Stimulated activated CD4-positive, alpha-beta T cell treated with anti-CD3 and anti-CD28 coated beads, Interleukin-4, amount 100 ng/mL, for 4 hours (primary cell): ENCODE measurements around the gene WFDC1.
A peak's percentile ranks its signal among the peaks of the same experiment; 100 is the strongest.

Experiments used
- DNase-seq, 2 experiments: peaks; one replicate each; pipeline ENCODE4 v3.0.0-alpha.2; 2020

The WFDC1 gene

DNA sequence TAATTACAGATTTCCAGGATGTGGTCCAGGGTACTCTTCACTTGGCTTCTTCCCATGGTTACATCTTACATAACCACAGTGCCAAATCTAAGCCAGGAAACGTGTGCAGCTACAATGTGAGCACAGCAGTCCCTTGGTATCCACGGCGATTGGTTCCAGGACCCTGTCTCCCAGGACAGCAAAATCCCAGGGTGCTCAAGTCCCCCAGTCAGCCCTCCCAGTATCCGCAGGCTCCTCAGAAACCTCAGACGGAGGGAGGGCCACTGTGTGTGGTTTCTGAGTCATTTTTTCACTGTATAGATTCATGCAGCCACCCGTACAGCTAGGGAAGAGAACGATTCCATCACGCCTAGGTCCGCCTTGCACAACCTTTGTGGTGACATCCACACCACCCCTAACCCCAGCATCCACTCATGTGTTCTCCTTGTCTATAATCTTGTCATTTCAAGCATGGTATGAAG, 62.5 kb downstream of the WFDC1 start:
- DNase-seq: no peak

- no peak for DNase-seq
These were observed 64.1 kb downstream of the WFDC1 start for GRCh38 chr16:84358601-84359295.

GRCh38 chr16:84359326-84359725, 64.6 kb downstream of the WFDC1 start:
- no peak for DNase-seq

- DNase-seq: peak; percentile 6 to 42
These were observed 65.5 kb downstream of the WFDC1 start for GRCh38 chr16:84360170-84360569.

DNA sequence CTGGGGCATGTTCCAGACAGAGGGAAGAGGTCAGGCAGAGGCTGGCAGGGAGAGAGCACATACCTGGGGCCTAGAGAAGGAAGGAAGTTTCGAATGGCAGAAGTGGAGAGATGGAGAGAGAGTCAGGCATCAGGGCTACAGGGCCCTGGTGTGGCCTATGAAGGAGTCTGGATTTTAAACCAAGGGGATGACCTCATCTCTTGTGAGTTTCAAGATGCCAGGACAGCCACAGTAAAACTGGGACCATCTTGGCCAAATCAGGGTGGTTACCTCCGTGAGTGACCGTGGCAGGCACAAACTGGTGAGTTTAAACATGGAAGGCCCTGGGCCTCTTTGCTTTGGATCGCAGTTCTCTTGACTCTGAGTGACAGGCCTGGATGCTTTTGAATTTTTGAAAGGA, 66.1 kb downstream of the WFDC1 start:
- no peak for DNase-seq

GRCh38 chr16:84361546-84361945, 66.9 kb downstream of the WFDC1 start:
- DNase-seq: no peak

DNA sequence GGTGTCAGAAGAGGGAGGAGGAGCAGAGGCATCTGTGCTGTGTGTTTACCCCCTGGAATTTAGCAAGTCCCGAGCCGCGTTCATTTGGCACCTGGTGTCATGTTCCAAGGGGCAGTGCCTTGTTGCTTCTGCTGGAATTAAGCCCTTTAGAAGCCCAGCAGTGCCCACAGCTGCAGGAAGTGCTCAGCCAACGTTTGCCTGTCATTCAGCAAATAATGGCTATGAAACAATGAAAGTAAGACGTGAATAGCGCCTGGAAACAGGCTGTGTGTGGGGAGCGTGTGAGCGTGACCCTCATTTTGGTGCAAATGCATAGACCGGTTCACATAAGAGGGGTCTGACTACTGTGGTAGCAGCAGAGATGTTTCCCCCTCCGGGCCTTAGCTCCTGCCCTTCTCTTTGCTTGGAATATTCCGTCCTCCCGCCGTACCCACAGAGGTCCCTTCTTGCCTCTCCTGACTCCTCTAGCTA, 67.8 kb downstream of the WFDC1 start:
- no peak for DNase-seq

DNA sequence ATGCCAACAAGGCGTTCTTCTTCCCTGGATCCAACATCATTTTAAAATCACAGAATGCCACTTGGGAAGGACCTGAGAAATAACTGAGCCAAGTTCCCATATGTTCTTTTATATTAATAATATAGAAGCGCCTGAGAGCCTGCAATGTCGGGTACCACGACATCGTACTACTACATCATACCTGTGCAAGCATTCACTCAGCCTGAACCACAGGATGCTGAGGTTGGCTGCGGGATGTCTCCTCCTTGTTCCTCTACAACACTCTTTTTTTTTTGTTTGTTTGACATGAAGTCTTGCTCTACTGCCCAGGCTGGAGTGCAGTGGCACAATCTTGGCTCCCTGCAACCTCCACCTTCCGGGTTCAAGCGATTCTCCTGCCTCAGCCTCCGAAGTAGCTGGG, 71.5 kb downstream of the WFDC1 start:
- DNase-seq: no peak

GRCh38 chr16:84367297-84367680, 72.6 kb downstream of the WFDC1 start:
- DNase-seq: no peak

DNA sequence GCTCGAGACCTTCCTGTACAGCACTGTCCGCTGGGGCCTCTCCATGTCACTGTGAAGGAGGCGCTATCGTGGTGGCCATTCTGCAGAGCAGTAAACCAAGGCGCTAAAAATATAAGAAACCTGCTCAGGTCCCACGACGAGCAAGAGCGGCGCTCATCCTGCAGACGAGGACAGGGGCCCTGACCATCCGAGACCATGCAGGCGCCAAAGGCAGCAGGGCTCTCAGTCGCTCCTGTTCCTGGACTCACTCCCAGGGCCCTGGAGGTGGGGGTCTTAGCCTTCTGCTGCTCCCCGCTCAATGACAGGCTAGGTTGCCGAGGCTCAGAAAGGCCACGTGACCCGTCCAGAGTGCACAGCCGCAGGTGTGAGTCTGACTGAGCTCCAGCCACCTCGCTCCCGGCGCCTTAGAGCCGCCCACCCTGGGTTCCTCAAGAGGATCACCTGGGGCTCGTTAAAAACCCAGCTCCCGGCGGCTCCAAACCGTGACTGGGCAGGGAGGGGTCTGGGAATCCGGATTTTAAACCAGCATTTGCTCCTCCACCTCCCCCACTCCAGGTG, 73.2 kb downstream of the WFDC1 start:
- no peak for DNase-seq

- DNase-seq: no peak
These were observed 73.8 kb downstream of the WFDC1 start, which contains the start of gene ATP2C2 for GRCh38 chr16:84368308-84368996. TSS of gene ATP2C2 (plus strand) at chr16:84368538. CDS start at chr16:84368616, 78 bp downstream.

- DNase-seq: no peak
These were observed 74.4 kb downstream of the WFDC1 start for GRCh38 chr16:84369105-84369504.

DNA sequence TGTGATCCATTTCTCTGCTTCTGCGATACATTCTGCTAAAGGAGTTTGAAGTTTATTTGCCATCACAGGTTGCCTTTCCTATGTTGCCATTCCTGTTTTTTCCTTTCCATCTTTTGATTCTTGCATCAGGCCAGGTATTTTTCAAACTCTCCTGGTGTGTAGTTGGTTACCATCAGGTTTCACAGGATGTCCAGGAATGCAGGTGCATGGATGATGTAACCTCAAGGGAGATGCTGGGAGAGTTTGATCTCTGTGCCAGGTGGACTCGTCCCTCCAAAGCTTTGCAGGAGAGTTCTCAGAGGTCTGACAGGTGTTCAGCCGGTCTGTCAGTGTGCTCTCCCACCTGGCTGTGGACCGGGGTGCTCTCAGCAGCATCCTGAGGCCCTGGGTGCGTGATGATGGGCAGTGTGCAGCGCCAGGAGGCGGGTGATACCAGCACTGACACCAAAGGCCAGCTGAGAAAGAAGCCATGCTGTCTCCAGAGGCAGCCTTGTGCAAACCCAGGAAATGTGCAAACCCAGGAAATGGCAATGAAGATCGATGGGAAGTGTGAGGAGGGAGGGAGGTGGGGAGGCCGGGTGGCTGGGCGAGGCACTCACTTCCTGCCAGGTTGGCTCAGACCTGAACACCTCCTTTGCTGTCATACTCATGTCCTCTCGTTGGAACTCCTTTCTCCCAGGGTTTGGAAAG, 75.4 kb downstream of the WFDC1 start:
- no peak for DNase-seq

DNA sequence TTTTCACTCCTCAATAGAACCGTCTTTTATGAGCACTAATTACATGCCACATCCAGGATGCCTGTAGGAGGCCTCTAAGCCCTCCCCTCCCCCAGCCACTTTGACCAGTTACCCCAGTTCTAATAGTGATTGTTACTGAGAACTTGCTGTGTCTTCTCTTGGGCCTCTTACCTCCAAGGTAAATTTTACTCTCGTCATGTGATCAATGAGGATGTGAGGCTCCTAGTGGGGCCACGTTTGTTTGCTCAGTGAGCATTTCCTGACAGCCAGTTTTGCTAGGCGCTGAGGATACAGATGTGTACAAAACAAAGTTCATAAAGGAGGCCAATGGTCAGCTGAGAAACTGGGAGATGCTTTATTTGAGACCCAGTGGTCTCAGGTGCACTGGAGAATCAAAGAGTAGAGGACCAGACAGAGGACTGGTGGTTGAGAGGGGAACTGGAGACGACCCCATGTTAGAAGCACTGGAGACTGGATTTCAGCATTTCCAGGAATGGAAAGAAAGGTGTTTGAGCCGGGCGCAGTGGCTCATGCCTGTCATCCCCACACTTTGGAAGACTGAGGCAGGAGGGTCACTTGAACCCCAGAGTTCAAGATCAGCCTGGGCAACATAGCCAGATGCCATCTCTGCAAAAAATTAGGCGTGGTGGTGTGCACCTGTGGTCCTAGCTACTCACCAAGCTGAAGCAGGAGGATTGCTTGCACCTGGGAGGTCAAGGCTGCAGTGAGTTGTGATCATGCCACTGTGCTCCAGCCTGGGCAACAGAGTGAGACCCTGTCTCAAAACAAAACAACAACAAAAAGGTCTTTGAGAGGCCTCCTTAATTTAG, 76.3 kb downstream of the WFDC1 start:
- DNase-seq: no peak

DNA sequence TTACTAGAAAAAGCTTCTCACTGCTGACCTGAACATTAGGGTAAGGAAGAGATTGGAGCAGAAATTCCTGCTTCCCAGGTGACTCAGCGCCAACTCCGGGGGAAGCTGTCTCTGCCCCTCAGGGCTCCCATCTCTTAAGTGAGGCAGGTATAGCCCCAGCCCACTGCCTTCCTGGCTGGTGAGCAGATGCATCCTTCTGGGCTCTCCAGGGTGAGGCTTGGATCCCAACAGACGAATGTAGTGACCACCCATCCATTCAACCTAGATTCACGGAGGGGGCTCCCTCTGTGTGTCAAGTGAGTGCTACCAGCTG, 76.8 kb downstream of the WFDC1 start:
- no peak for DNase-seq

DNA sequence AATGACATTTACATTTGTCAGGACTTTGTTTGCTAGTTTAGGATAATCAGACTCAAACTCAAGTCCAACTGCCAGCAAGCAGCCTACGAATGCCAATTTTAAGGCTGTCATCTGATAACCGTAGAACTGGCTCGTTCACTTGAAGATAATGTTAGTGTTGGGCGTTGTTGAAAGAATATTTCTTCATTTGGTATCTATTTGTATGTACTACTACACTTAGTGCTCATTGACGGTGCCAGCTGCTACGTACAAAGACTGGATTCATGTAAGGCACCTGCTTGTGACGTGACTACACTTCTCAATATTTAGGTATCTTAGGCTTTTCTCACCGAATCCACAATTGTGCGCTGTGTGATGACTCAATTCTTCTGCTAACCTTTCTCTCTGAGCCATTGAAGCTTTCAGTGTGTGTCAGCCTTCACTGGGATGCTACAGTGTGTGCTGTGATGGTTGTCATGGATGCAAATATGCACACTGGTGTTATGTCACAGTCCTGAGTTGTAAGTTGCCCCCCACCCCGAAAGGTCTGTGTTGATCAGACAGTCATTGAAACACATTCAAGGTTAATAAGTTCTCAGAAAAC, 79.3 kb downstream of the WFDC1 start:
- DNase-seq: no peak

- no peak for DNase-seq
These were observed 83.4 kb downstream of the WFDC1 start for GRCh38 chr16:84378099-84378498.

GRCh38 chr16:84378567-84378966, 83.9 kb downstream of the WFDC1 start:
- DNase-seq: no peak

DNA sequence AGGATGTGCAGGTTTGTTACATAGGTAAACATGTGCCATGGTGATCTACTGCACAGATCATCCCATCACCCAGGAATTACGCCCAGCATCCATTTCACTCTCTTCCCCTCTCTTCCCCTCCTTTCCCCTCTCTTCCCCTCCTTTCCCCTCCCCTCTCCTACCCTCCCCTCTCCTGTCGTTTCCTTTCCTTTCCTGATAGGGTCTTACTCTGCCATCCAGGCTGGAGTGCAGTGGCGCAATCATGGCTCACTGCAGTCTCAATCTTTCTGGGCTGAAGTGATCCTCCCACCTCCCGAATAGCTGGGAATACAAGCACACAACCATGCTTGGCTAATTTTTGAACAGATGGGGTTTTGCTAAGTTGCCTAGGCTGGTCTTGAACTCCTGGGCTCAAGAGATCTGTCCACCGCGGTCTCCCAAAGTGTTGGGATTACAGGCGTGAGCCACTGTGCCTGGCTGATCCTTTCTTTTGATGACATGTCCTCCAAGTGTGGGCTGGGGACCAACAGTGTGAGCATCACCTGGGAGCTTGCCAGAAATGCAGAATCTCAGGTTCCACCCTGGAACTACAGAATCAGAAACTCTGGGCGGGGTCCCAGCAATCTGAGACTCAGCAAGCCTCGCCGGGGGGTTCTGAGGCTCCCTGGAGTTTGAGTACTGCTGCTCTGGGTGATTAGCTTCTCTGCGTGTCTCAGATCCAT, 84.5 kb downstream of the WFDC1 start:
- no peak for DNase-seq
